Trophoblast cell (in vitro differentiated cells and primary cell): ENCODE measurements around the gene KCNMB2.
"Not testable (repeated sequence)": the region's sequence is repeated elsewhere in the genome, so short reads cannot be mapped to it uniquely, and the experiment has no call there.

Experiments
- DNase-seq, 2 donors: peaks; one replicate each; pipeline ENCODE4 v3.0.0-alpha.2; 2016
- H2AFZ ChIP-seq: 2 replicates; pipeline ENCODE4 v1.6.1; 2013; ENCODE audit warnings: low read length, moderate library complexity, mild to moderate bottlenecking; ENCODE audit not compliant: insufficient read depth, poor library complexity
- H2AK5ac ChIP-seq: 2 replicates; pipeline ENCODE4 v1.6.1; 2013; ENCODE audit warnings: mild to moderate bottlenecking, low read length
- H2BK120ac ChIP-seq: 2 replicates; pipeline ENCODE4 v1.6.1; 2013; ENCODE audit warnings: low read length, mild to moderate bottlenecking, moderate library complexity; ENCODE audit not compliant: insufficient read depth, poor library complexity
- H2BK12ac ChIP-seq: 2 replicates; pipeline ENCODE4 v1.6.1; 2013; ENCODE audit warnings: mild to moderate bottlenecking, low read length, moderate library complexity
- H2BK5ac ChIP-seq: 2 replicates; pipeline ENCODE4 v1.6.1; 2013; ENCODE audit warnings: low read length, low read depth, moderate library complexity, mild to moderate bottlenecking; ENCODE audit not compliant: poor library complexity
- H3K14ac ChIP-seq: 2 replicates; pipeline ENCODE4 v1.6.1; 2013; ENCODE audit warnings: mild to moderate bottlenecking, low read length
- H3K18ac ChIP-seq: 2 replicates; pipeline ENCODE4 v1.6.1; 2013; ENCODE audit warnings: mild to moderate bottlenecking, low read length
- H3K23ac ChIP-seq: 2 replicates; pipeline ENCODE4 v1.6.1; 2013; ENCODE audit warnings: low read length
- H3K27ac ChIP-seq: 2 replicates; pipeline ENCODE4 v1.5.1; 2013; ENCODE audit warnings: low read depth, mild to moderate bottlenecking, inconsistent platforms, low read length, moderate library complexity
- H3K27me3 ChIP-seq: 2 replicates; pipeline ENCODE4 v1.6.1; 2013; ENCODE audit warnings: inconsistent platforms, mild to moderate bottlenecking, low read length, moderate library complexity; ENCODE audit not compliant: insufficient read depth
- H3K36me3 ChIP-seq, 2 experiments: 1 replicate in 1 of 2; 2 replicates in 1 of 2; pipeline ENCODE4 v1.6.1; 2013; ENCODE audit warnings: low read length in 2 of 2, mild to moderate bottlenecking in 2 of 2, moderate library complexity in 1 of 2; ENCODE audit not compliant: insufficient read depth in 2 of 2, control insufficient read depth in 1 of 2
- H3K4ac ChIP-seq: 2 replicates; pipeline ENCODE4 v1.6.1; 2013; ENCODE audit warnings: low read depth, mild to moderate bottlenecking, low read length, moderate library complexity
- H3K4me1 ChIP-seq, 2 experiments: 1 replicate in 1 of 2; 2 replicates in 1 of 2; pipeline ENCODE4 v1.6.1; 2013; ENCODE audit warnings: low read length in 2 of 2, mild to moderate bottlenecking in 2 of 2, moderate library complexity in 1 of 2; ENCODE audit not compliant: insufficient read depth in 2 of 2, control insufficient read depth in 1 of 2
- H3K4me2 ChIP-seq: 2 replicates; pipeline ENCODE4 v1.6.1; 2013; ENCODE audit warnings: inconsistent platforms, mild to moderate bottlenecking, low read length, moderate library complexity
- H3K4me3 ChIP-seq: 2 replicates; pipeline ENCODE4 v1.5.1; 2013; ENCODE audit warnings: mild to moderate bottlenecking, low read depth, low read length, inconsistent platforms
- H3K79me1 ChIP-seq: one replicate; pipeline ENCODE4 v1.6.1; 2013; ENCODE audit warnings: low read length
- H3K79me2 ChIP-seq: 2 replicates; pipeline ENCODE4 v1.6.1; 2013; ENCODE audit warnings: low read length, mild to moderate bottlenecking; ENCODE audit not compliant: control insufficient read depth, insufficient read depth, poor library complexity
- H3K9ac ChIP-seq: 2 replicates; pipeline ENCODE4 v1.6.1; 2013; ENCODE audit warnings: mild to moderate bottlenecking, low read length
- H3K9me3 ChIP-seq: 2 replicates; pipeline ENCODE4 v1.6.1; 2013; ENCODE audit warnings: low read depth, mild to moderate bottlenecking, control low read depth, inconsistent platforms, low read length; ENCODE audit not compliant: insufficient read depth
- H4K12ac ChIP-seq: 2 replicates; pipeline ENCODE4 v1.6.1; 2013; ENCODE audit warnings: low read depth, mild to moderate bottlenecking, low read length, moderate library complexity
- H4K8ac ChIP-seq: 2 replicates; pipeline ENCODE4 v1.6.1; 2013; ENCODE audit warnings: low read depth, mild to moderate bottlenecking, low read length, moderate library complexity
- H4K91ac ChIP-seq: one replicate; pipeline ENCODE4 v1.6.1; 2013; ENCODE audit warnings: low read depth, mild to moderate bottlenecking, low read length, moderate library complexity
- WGBS: extraction: QIAGEN DNeasy Blood & Tissue Kit; methylation state at CpG from one replicate; pipeline ENCODE4 v1.1.7; 2013; ENCODE audit warnings: missing lambda C conversion rate; ENCODE audit not compliant: insufficient read length, insufficient coverage; ENCODE audit errors: extremely low coverage; 5-methylcytosine and 5-hydroxymethylcytosine counted together

KCNMB2 gene

GRCh38 chr3:178514401-178514800 is 21.8 kb upstream of the KCNMB2 start:
- no peak overlapping the region for H3K9ac ChIP-seq
- H3K23ac ChIP-seq = no peak overlapping the region
- no peak overlapping the region for H3K27ac ChIP-seq
- no peak for DNase-seq
- no peak overlapping the region for H4K12ac ChIP-seq
- no peak overlapping the region for H4K8ac ChIP-seq
- H3K4me3 ChIP-seq = no peak overlapping the region
- no peaks in the 10 kb centered on the region for H3K9me3 ChIP-seq
- H3K4me1 ChIP-seq = no peaks in the 10 kb centered on the region
- H3K14ac ChIP-seq = no peak overlapping the region
- WGBS = no CpG with 5 or more reads among the region's 2 CpGs
- no peak overlapping the region for H3K18ac ChIP-seq
- H4K91ac ChIP-seq = no peak overlapping the region
- no peak overlapping the region for H2AK5ac ChIP-seq
- H3K4me2 ChIP-seq = no peak overlapping the region
- no peak overlapping the region for H2BK5ac ChIP-seq
- H3K27me3 ChIP-seq = no peaks in the 10 kb centered on the region
- no peak overlapping the region for H2BK12ac ChIP-seq
- H2BK120ac ChIP-seq = no peak overlapping the region
- H3K79me2 ChIP-seq = no peaks in the 10 kb centered on the region
- no peak overlapping the region for H3K4ac ChIP-seq
- H3K36me3 ChIP-seq = no peaks in the 10 kb centered on the region
- H3K79me1 ChIP-seq = no peaks in the 10 kb centered on the region
- no peak overlapping the region for H2AFZ ChIP-seq

- not testable (repeated sequence) for DNase-seq, H3K4ac ChIP-seq, H3K27ac ChIP-seq, H3K9ac ChIP-seq, H2BK120ac ChIP-seq, H2AFZ ChIP-seq, H3K79me1 ChIP-seq, H3K9me3 ChIP-seq, H3K4me3 ChIP-seq, H3K4me1 ChIP-seq, H3K79me2 ChIP-seq, H3K23ac ChIP-seq, H3K14ac ChIP-seq, H4K91ac ChIP-seq, H3K27me3 ChIP-seq, H2BK12ac ChIP-seq, H4K12ac ChIP-seq, H2AK5ac ChIP-seq, H2BK5ac ChIP-seq, H3K4me2 ChIP-seq, H3K36me3 ChIP-seq, H3K18ac ChIP-seq, H4K8ac ChIP-seq
- WGBS = no CpG with 5 or more reads among the region's 6 CpGs
Measured at GRCh38 chr3:178515076-178515744, 21.0 kb upstream of the KCNMB2 start.

- Histone ChIP-seq H3K9ac (no peak overlapping the region), H3K9me3 (no peaks in the 10 kb centered on the region), H3K4me2 (no peak overlapping the region), H3K27ac (no peak overlapping the region), H3K27me3 (no peaks in the 10 kb centered on the region), H2BK120ac (no peak overlapping the region), H4K12ac (no peak overlapping the region), H3K4me3 (no peak overlapping the region), H3K4me1 (no peaks in the 10 kb centered on the region), H3K36me3 (no peaks in the 10 kb centered on the region), H3K18ac (no peak overlapping the region), H2AK5ac (no peak overlapping the region), H3K79me1 (no peaks in the 10 kb centered on the region), H4K91ac (no peak overlapping the region), H3K23ac (no peak overlapping the region), H3K14ac (no peak overlapping the region), H2BK12ac (no peak overlapping the region), H4K8ac (no peak overlapping the region), H2AFZ (no peak overlapping the region), H3K4ac (no peak overlapping the region), H3K79me2 (no peaks in the 10 kb centered on the region), H2BK5ac (no peak overlapping the region)
- no peak for DNase-seq
- no CpG with 5 or more reads among the region's 7 CpGs for WGBS
Measured at GRCh38 chr3:178517665-178518334, 18.4 kb upstream of the KCNMB2 start.

- DNase-seq = no peak
- Histone ChIP-seq H3K4me3 (no peak overlapping the region), H3K14ac (no peak overlapping the region), H3K79me2 (no peaks in the 10 kb centered on the region), H3K27ac (no peak overlapping the region), H3K9ac (no peak overlapping the region), H2AFZ (no peak overlapping the region), H4K91ac (no peak overlapping the region), H4K12ac (no peak overlapping the region), H2AK5ac (no peak overlapping the region), H3K18ac (no peak overlapping the region), H3K4ac (no peak overlapping the region), H3K79me1 (no peaks in the 10 kb centered on the region), H3K9me3 (no peaks in the 10 kb centered on the region), H3K4me1 (no peaks in the 10 kb centered on the region), H3K4me2 (no peak overlapping the region), H2BK12ac (no peak overlapping the region), H3K23ac (no peak overlapping the region), H2BK5ac (no peak overlapping the region), H4K8ac (no peak overlapping the region), H2BK120ac (no peak overlapping the region), H3K27me3 (no peaks in the 10 kb centered on the region), H3K36me3 (no peaks in the 10 kb centered on the region)
- no CpG with 5 or more reads among the region's 6 CpGs for WGBS
Measured at GRCh38 chr3:178518660-178519396, 17.4 kb upstream of the KCNMB2 start.
